Measurements from ENCODE around the gene MCRIP2. TPM values are rescaled to one million over a fixed set of nuclear protein-coding genes. Genes with fewer than 3 reads are reported as not detected.

The MCRIP2 gene
- total and polyA plus RNA-seq, 4 experiments from 2014 or later, result 28.3 to 45.5 (median 32.5) TPM

GRCh38 chr16:649631-650030, 8.0 kb downstream of the MCRIP2 start:
- H3K9me3 ChIP-seq (ENCODE audit: control insufficient read depth in 1 of 2, low read length in 2 of 2), result no peaks in the 10 kb centered on the region
- H3K36me3 ChIP-seq (ENCODE audit: insufficient read depth, low read length), result no peaks in the 10 kb centered on the region
- POLR2A ChIA-PET (ENCODE audit: partially characterized antibody), result interaction anchor here (0.7 to 2.7 kb wide), 8 partner anchors 10 to 46 kb away, joined by 3 to 23 read pairs (median 8); partner anchors contain the start of genes METTL26, RHOT2 and STUB1
- H3K4me3 Mint-ChIP-seq, result peak overlapping the region; percentile 47 to 79 (median 64)
- DNase-seq, result no peak
- H3K9me3 Mint-ChIP-seq, result no peaks in the 10 kb centered on the region
- CTCF ChIA-PET (ENCODE audit: partially characterized antibody), result interaction anchor here (0.8 kb wide), 2 partner anchors 13 to 18 kb away, joined by 3 to 4 read pairs; no protein-coding TSS in a partner anchor
- peaks cover 14% of the 10 kb centered on the region for H3K4me1 ChIP-seq (ENCODE audit: insufficient read depth, low read length)
- H3K27ac ChIP-seq (ENCODE audit: low read depth, low read length), result peak overlapping the region; percentile 79
- peaks cover 0 to 24% (median 8%) of the 10 kb centered on the region in 4 donors for H3K4me1 Mint-ChIP-seq
- peak overlapping the region in 1 of 2 donors; percentile 53 for H3K4me3 ChIP-seq (ENCODE audit: low read length in 2 of 2)
- no peaks in the 10 kb centered on the region for H3K27me3 Mint-ChIP-seq
- intact Hi-C loops (cut with micrococcal nuclease), result loop anchor here (1.0 to 5.0 kb wide), 4 partner anchors 13 to 138 kb away; partner anchors contain the start of genes CHTF18, JMJD8, METTL26 and RHOT2
- no peaks in the 10 kb centered on the region for H3K27me3 ChIP-seq (ENCODE audit: insufficient read depth, low read length)
- H3K27ac Mint-ChIP-seq, result peak overlapping the region in 4 of 7 donors; percentile 36 to 70 (median 40)
- H3K36me3 Mint-ChIP-seq, result no peaks in the 10 kb centered on the region

- H3K27ac ChIP-seq (ENCODE audit: low read depth, low read length), result no peak overlapping the region
- ChIA-PET CTCF (ENCODE audit: partially characterized antibody) (no interaction called here), POLR2A (ENCODE audit: partially characterized antibody) (interaction anchor here (1.0 to 1.5 kb wide), 2 partner anchors 29 to 32 kb away, joined by 3 to 5 read pairs; partner anchors contain the start of genes JMJD8 and STUB1)
- peaks cover 14% of the 10 kb centered on the region for H3K4me1 ChIP-seq (ENCODE audit: insufficient read depth, low read length)
- Mint-ChIP-seq H3K4me3 (peak overlapping the region in 1 of 8 donors; percentile 43), H3K36me3 (no peaks in the 10 kb centered on the region), H3K27ac (no peak overlapping the region), H3K27me3 (no peaks in the 10 kb centered on the region), H3K4me1 (peaks cover 0 to 20% (median 7%) of the 10 kb centered on the region in 4 donors), H3K9me3 (no peaks in the 10 kb centered on the region)
- H3K36me3 ChIP-seq (ENCODE audit: insufficient read depth, low read length), result no peaks in the 10 kb centered on the region
- no peak overlapping the region for H3K4me3 ChIP-seq (ENCODE audit: low read length in 2 of 2)
- no peak for DNase-seq
- no peaks in the 10 kb centered on the region for H3K9me3 ChIP-seq (ENCODE audit: control insufficient read depth in 1 of 2, low read length in 2 of 2)
- intact Hi-C loops (cut with micrococcal nuclease), result no loop called here
- no peaks in the 10 kb centered on the region for H3K27me3 ChIP-seq (ENCODE audit: insufficient read depth, low read length)
These were observed 10.2 kb downstream of the MCRIP2 start for GRCh38 chr16:651844-652243.

DNA sequence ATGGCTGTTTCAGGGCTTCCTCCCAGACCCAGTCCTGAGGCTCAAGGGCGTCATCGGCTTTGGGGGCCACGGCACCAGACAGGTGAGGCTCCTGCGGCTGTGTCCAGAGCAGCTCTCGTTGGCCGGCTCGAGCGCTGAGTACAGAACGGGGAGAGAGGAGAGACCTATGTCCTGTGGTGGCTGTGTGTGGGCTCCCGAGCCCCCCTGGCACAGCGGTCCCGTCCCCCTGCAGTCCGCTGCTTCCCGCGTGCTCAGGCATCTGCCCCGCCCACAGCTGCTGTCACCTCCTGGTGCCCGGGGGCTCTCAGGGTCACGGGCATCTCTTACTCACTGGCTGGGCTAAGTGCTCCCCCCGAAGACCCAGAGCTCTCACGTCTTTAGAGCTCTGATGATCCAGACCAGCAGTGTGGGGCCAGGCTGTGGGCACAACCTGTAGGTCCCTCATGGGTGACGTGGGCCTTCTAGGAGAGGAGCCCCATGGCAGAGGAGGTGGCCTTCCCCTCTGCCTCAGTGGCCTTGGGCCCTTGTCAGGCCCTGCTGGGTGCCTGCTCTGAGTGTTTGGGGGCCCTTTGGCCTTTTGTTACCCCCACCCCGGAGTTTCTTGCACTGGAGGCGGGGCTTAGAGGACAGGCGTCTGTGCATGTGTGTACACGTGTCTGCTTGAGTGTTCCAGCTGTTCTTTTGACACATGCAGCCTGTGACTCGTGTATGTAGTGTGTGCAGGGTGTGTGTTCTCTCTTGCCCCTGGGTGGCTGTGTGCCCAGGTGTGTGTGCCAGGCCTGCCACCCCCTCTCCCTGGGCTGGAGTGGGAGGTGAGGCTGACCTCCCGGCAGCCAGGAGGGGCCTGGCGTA, 11.1 kb downstream of the MCRIP2 start:
- peak overlapping the region in 1 of 7 donors; percentile 30 for H3K27ac Mint-ChIP-seq
- H3K9me3 Mint-ChIP-seq, result no peaks in the 10 kb centered on the region
- no peak overlapping the region for H3K4me3 Mint-ChIP-seq
- POLR2A ChIA-PET (ENCODE audit: partially characterized antibody), result interaction anchor here (1.5 kb wide), 1 partner anchor 28 kb away, joined by 5 read pairs; the partner anchor contains the start of gene STUB1
- intact Hi-C loops (cut with micrococcal nuclease), result no loop called here
- Histone ChIP-seq H3K4me3 (ENCODE audit: low read length in 2 of 2) (no peak overlapping the region), H3K27ac (ENCODE audit: low read depth, low read length) (no peak overlapping the region), H3K36me3 (ENCODE audit: insufficient read depth, low read length) (no peaks in the 10 kb centered on the region), H3K27me3 (ENCODE audit: insufficient read depth, low read length) (no peaks in the 10 kb centered on the region), H3K4me1 (ENCODE audit: insufficient read depth, low read length) (peaks cover 11% of the 10 kb centered on the region), H3K9me3 (ENCODE audit: control insufficient read depth in 1 of 2, low read length in 2 of 2) (no peaks in the 10 kb centered on the region)
- H3K27me3 Mint-ChIP-seq, result no peaks in the 10 kb centered on the region
- no peak for DNase-seq
- H3K4me1 Mint-ChIP-seq, result peaks cover 0 to 15% (median 7%) of the 10 kb centered on the region in 4 donors
- CTCF ChIA-PET (ENCODE audit: partially characterized antibody), result interaction anchor here (2.2 kb wide), 1 partner anchor 15 kb away, joined by 6 read pairs; the partner anchor contains the start of gene RHOT2
- H3K36me3 Mint-ChIP-seq, result no peaks in the 10 kb centered on the region

- Mint-ChIP-seq H3K36me3 (no peaks in the 10 kb centered on the region), H3K9me3 (no peaks in the 10 kb centered on the region), H3K4me3 (no peak overlapping the region), H3K4me1 (peaks cover 0 to 6% (median under 1%) of the 10 kb centered on the region in 4 donors), H3K27ac (no peak overlapping the region), H3K27me3 (no peaks in the 10 kb centered on the region)
- POLR2A ChIA-PET (ENCODE audit: partially characterized antibody), result interaction anchor here (0.7 kb wide), 1 partner anchor 601 kb away, joined by 4 read pairs; no protein-coding TSS in a partner anchor
- Histone ChIP-seq H3K27me3 (ENCODE audit: insufficient read depth, low read length) (no peaks in the 10 kb centered on the region), H3K27ac (ENCODE audit: low read depth, low read length) (no peak overlapping the region), H3K4me3 (ENCODE audit: low read length in 2 of 2) (no peak overlapping the region), H3K4me1 (ENCODE audit: insufficient read depth, low read length) (no peaks in the 10 kb centered on the region), H3K9me3 (ENCODE audit: control insufficient read depth in 1 of 2, low read length in 2 of 2) (no peaks in the 10 kb centered on the region), H3K36me3 (ENCODE audit: insufficient read depth, low read length) (no peaks in the 10 kb centered on the region)
- no peak for DNase-seq
- intact Hi-C loops (cut with micrococcal nuclease), result no loop called here
- CTCF ChIA-PET (ENCODE audit: partially characterized antibody), result interaction anchor here (2.2 kb wide), 1 partner anchor 14 kb away, joined by 6 read pairs; the partner anchor contains the start of gene RHOT2
These were observed 12.4 kb downstream of the MCRIP2 start for GRCh38 chr16:654034-654433.

- ChIA-PET POLR2A (ENCODE audit: partially characterized antibody) (interaction anchor here (1.3 kb wide), 1 partner anchor 10 kb away, joined by 5 read pairs; the partner anchor contains the start of gene RHOT2), CTCF (ENCODE audit: partially characterized antibody) (no interaction called here)
- Mint-ChIP-seq H3K36me3 (no peaks in the 10 kb centered on the region), H3K27me3 (no peaks in the 10 kb centered on the region), H3K4me3 (no peak overlapping the region), H3K9me3 (no peaks in the 10 kb centered on the region), H3K27ac (no peak overlapping the region), H3K4me1 (peaks cover 0 to 9% (median under 1%) of the 10 kb centered on the region in 4 donors)
- H3K36me3 ChIP-seq (ENCODE audit: insufficient read depth, low read length), result no peaks in the 10 kb centered on the region
- H3K4me1 ChIP-seq (ENCODE audit: insufficient read depth, low read length), result no peaks in the 10 kb centered on the region
- H3K27me3 ChIP-seq (ENCODE audit: insufficient read depth, low read length), result no peaks in the 10 kb centered on the region
- intact Hi-C loops (cut with micrococcal nuclease), result no loop called here
- H3K9me3 ChIP-seq (ENCODE audit: control insufficient read depth in 1 of 2, low read length in 2 of 2), result no peaks in the 10 kb centered on the region
- no peak overlapping the region for H3K4me3 ChIP-seq (ENCODE audit: low read length in 2 of 2)
- DNase-seq, result no peak
- no peak overlapping the region for H3K27ac ChIP-seq (ENCODE audit: low read depth, low read length)
These were observed 15.9 kb downstream of the MCRIP2 start for GRCh38 chr16:657487-657886.

- intact Hi-C loops (cut with micrococcal nuclease), result no loop called here
- Histone ChIP-seq H3K36me3 (ENCODE audit: insufficient read depth, low read length) (no peaks in the 10 kb centered on the region), H3K4me3 (ENCODE audit: low read length in 2 of 2) (no peak overlapping the region), H3K27me3 (ENCODE audit: insufficient read depth, low read length) (no peaks in the 10 kb centered on the region), H3K9me3 (ENCODE audit: control insufficient read depth in 1 of 2, low read length in 2 of 2) (no peaks in the 10 kb centered on the region), H3K4me1 (ENCODE audit: insufficient read depth, low read length) (no peaks in the 10 kb centered on the region), H3K27ac (ENCODE audit: low read depth, low read length) (no peak overlapping the region)
- Mint-ChIP-seq H3K36me3 (no peaks in the 10 kb centered on the region), H3K27me3 (no peaks in the 10 kb centered on the region), H3K27ac (peak overlapping the region in 1 of 7 donors; percentile 23), H3K4me1 (peaks cover 0 to 9% (median under 1%) of the 10 kb centered on the region in 4 donors), H3K4me3 (no peak overlapping the region), H3K9me3 (no peaks in the 10 kb centered on the region)
- ChIA-PET CTCF (ENCODE audit: partially characterized antibody) (no interaction called here), POLR2A (ENCODE audit: partially characterized antibody) (interaction anchor here (1.1 to 3.2 kb wide), 3 partner anchors 9 to 21 kb away, joined by 3 to 12 read pairs (median 4); partner anchors contain the start of genes STUB1 and WDR90)
- DNase-seq, result peak in 1 of 5 donors; percentile 34
These were observed 17.3 kb downstream of the MCRIP2 start for GRCh38 chr16:658679-659571.

All from CD4-positive, alpha-beta memory T cell (primary cell).